CD4-positive, alpha-beta T cell (primary cell): Measurements from ENCODE around the gene TNFRSF21. TPM values are rescaled to one million over a fixed set of nuclear protein-coding genes. Genes with fewer than 3 reads are reported as not detected.

Experiments
- ATAC-seq: fragments of 200-7000 bp; cut with Tn5 transposase; one replicate; pipeline ENCODE4 v1.10.0; 2022; ENCODE audit warnings: mild to moderate bottlenecking; ENCODE audit not compliant: poor library complexity
- CTCF ChIA-PET: fragments of 350-600 bp; sonication (Branson Sonifier 250); formaldehyde crosslinking; loops from one replicate; lab custom pipeline; 2021; ENCODE audit warnings: antibody characterized with exemption, inconsistent platforms; lab: Charles Lee
- POLR2A ChIA-PET: fragments of 350-600 bp; sonication (Branson Sonifier 250); formaldehyde crosslinking; loops from one replicate; lab custom pipeline; 2021; ENCODE audit warnings: antibody characterized with exemption, inconsistent platforms; lab: Charles Lee
- DNase-seq, 14 experiments: peaks; one replicate each; pipeline ENCODE4 v3.0.0-alpha.2; 2013 to 2020; ENCODE audit warnings: mixed read lengths in 2 of 14
- H3K27ac ChIP-seq, 2 donors: one replicate each; pipeline versions ENCODE4 v1.5.1 to v1.7.0; 2013; ENCODE audit warnings: low read length in 2 of 2, low read depth in 1 of 2, mild to moderate bottlenecking in 1 of 2
- H3K27me3 ChIP-seq, 2 experiments: 1 replicate in 1 of 2; 2 replicates in 1 of 2; pipeline versions ENCODE4 v1.6.1 to v1.7.0; 2013; ENCODE audit warnings: low read length in 2 of 2, control low read depth in 1 of 2, mild to moderate bottlenecking in 1 of 2, moderate library complexity in 1 of 2; ENCODE audit not compliant: insufficient read depth in 2 of 2, control insufficient read depth in 1 of 2
- H3K36me3 ChIP-seq: one replicate; pipeline ENCODE4 v1.6.1; 2013; ENCODE audit warnings: low read length, control low read depth; ENCODE audit not compliant: insufficient read depth
- H3K4me1 ChIP-seq: one replicate; pipeline ENCODE4 v1.6.1; 2013; ENCODE audit warnings: low read length, control low read depth; ENCODE audit not compliant: insufficient read depth
- H3K4me3 ChIP-seq: one replicate; pipeline ENCODE4 v1.5.1; 2013; ENCODE audit warnings: mild to moderate bottlenecking, low read length, moderate library complexity
- H3K9me3 ChIP-seq, 2 experiments: 1 replicate in 1 of 2; 2 replicates in 1 of 2; pipeline versions ENCODE4 v1.6.1 to v1.7.0; 2013; ENCODE audit warnings: low read length in 2 of 2, mild to moderate bottlenecking in 2 of 2, control low read depth in 1 of 2, moderate library complexity in 1 of 2; ENCODE audit not compliant: control insufficient read depth in 1 of 2, insufficient read depth in 1 of 2
- H3K27ac Mint-ChIP-seq: one replicate; pipeline ENCODE4 v1.8.0; 2020; ENCODE audit warnings: mixed read lengths
- H3K27me3 Mint-ChIP-seq: one replicate; pipeline ENCODE4 v1.8.0; 2021; ENCODE audit warnings: mixed read lengths
- H3K36me3 Mint-ChIP-seq: one replicate; pipeline ENCODE4 v1.8.0; 2021; ENCODE audit warnings: low read depth, mixed read lengths
- H3K4me1 Mint-ChIP-seq: one replicate; pipeline ENCODE4 v1.8.0; 2021; ENCODE audit warnings: low read depth, mixed read lengths
- H3K4me3 Mint-ChIP-seq: one replicate; pipeline ENCODE4 v1.8.0; 2020; ENCODE audit warnings: mild to moderate bottlenecking, mixed read lengths
- H3K9me3 Mint-ChIP-seq: one replicate; pipeline ENCODE4 v1.8.0; 2020; ENCODE audit warnings: mixed read lengths
- CTCF ChIP-seq: fragments of 200-600 bp; IDR thresholded peaks from one replicate; pipeline ENCODE4 v1.8.0; 2022; ENCODE audit warnings: antibody characterized with exemption, mild to moderate bottlenecking
- intact Hi-C, 2 experiments: fragments of 100-400 bp; cut with DNase I in 1 of 2; cut with micrococcal nuclease in 1 of 2; formaldehyde crosslinking; loops; one replicate each; pipeline versions ENCODE4 v1.15.1 to v1.9.0; 2023 to 2025; cut with DNase I, micrococcal nuclease
- total RNA-seq, 174 experiments: library from RNA in 2 of 174; stranded (reverse) in 2 of 174; gene quantifications; one replicate each; pipeline ENCODE4 v1.2.3 and lab custom pipeline; 2021 to 2026

The TNFRSF21 gene
- total RNA-seq, 2 experiments from 2014 or later, result 0.92 to 0.96 TPM

GRCh38 chr6:47263268-47263667, 46.4 kb downstream of the TNFRSF21 start:
- no peak for TF ChIP-seq CTCF
- H3K27me3 Mint-ChIP-seq, result peaks cover 2% of the 10 kb centered on the region
- Histone ChIP-seq H3K36me3 (no peaks in the 10 kb centered on the region), H3K27ac (no peak overlapping the region), H3K27me3 (peaks cover 0 to 2% of the 10 kb centered on the region in 2 experiments), H3K4me3 (no peak overlapping the region), H3K4me1 (no peaks in the 10 kb centered on the region), H3K9me3 (no peaks in the 10 kb centered on the region)
- H3K4me1 Mint-ChIP-seq, result no peaks in the 10 kb centered on the region
- no peak overlapping the region for H3K4me3 Mint-ChIP-seq
- intact Hi-C loops, result no loop called here
- no peak for ATAC-seq
- no peaks in the 10 kb centered on the region for H3K9me3 Mint-ChIP-seq
- H3K36me3 Mint-ChIP-seq, result no peaks in the 10 kb centered on the region
- ChIA-PET CTCF (no interaction called here), POLR2A (no interaction called here)
- DNase-seq, result no peak
- H3K27ac Mint-ChIP-seq, result no peak overlapping the region

GRCh38 chr6:47262231-47262630, 47.5 kb downstream of the TNFRSF21 start:
- POLR2A ChIA-PET, result no interaction called here
- H3K4me3 Mint-ChIP-seq, result no peak overlapping the region
- peaks cover 0 to 2% of the 10 kb centered on the region in 2 experiments for H3K27me3 ChIP-seq
- H3K9me3 Mint-ChIP-seq, result no peaks in the 10 kb centered on the region
- CTCF ChIA-PET, result no interaction called here
- DNase-seq, result no peak
- no peaks in the 10 kb centered on the region for H3K9me3 ChIP-seq
- ATAC-seq, result no peak
- no peak overlapping the region for H3K4me3 ChIP-seq
- H3K27ac Mint-ChIP-seq, result no peak overlapping the region
- H3K4me1 ChIP-seq, result no peaks in the 10 kb centered on the region
- no peaks in the 10 kb centered on the region for H3K36me3 Mint-ChIP-seq
- no peaks in the 10 kb centered on the region for H3K4me1 Mint-ChIP-seq
- no peaks in the 10 kb centered on the region for H3K27me3 Mint-ChIP-seq
- no peak for TF ChIP-seq CTCF
- no peaks in the 10 kb centered on the region for H3K36me3 ChIP-seq
- intact Hi-C loops, result no loop called here
- no peak overlapping the region for H3K27ac ChIP-seq

GRCh38 chr6:47261191-47261590, 48.5 kb downstream of the TNFRSF21 start:
- H3K9me3 Mint-ChIP-seq, result no peaks in the 10 kb centered on the region
- H3K27ac Mint-ChIP-seq, result no peak overlapping the region

More at GRCh38 chr6:47261191-47261590, 48.5 kb downstream of the TNFRSF21 start:
- POLR2A ChIA-PET, result no interaction called here
- H3K9me3 ChIP-seq, result no peaks in the 10 kb centered on the region
- ATAC-seq (no peak), DNase-seq (no peak)
- intact Hi-C loops, result no loop called here
- H3K27me3 Mint-ChIP-seq, result no peaks in the 10 kb centered on the region
- no peaks in the 10 kb centered on the region for H3K4me1 Mint-ChIP-seq
- H3K4me3 Mint-ChIP-seq, result no peak overlapping the region
- CTCF ChIA-PET, result no interaction called here
- H3K4me3 ChIP-seq, result no peak overlapping the region
- H3K27ac ChIP-seq, result no peak overlapping the region
- no peak for TF ChIP-seq CTCF
- no peaks in the 10 kb centered on the region for H3K36me3 Mint-ChIP-seq
- no peaks in the 10 kb centered on the region for H3K36me3 ChIP-seq
- H3K4me1 ChIP-seq, result no peaks in the 10 kb centered on the region
- H3K27me3 ChIP-seq, result peaks cover 0 to 2% of the 10 kb centered on the region in 2 experiments
